NCI-H1092 treated with DMSO at 0.1 percent for 48 hours (cell line): Measurements from ENCODE around the gene SHANK1.

ENCODE experiments used
- DNase-seq: peaks from one replicate; lab custom pipeline; 2025; lab: John Stamatoyannopoulos, UW

Gene SHANK1

DNA sequence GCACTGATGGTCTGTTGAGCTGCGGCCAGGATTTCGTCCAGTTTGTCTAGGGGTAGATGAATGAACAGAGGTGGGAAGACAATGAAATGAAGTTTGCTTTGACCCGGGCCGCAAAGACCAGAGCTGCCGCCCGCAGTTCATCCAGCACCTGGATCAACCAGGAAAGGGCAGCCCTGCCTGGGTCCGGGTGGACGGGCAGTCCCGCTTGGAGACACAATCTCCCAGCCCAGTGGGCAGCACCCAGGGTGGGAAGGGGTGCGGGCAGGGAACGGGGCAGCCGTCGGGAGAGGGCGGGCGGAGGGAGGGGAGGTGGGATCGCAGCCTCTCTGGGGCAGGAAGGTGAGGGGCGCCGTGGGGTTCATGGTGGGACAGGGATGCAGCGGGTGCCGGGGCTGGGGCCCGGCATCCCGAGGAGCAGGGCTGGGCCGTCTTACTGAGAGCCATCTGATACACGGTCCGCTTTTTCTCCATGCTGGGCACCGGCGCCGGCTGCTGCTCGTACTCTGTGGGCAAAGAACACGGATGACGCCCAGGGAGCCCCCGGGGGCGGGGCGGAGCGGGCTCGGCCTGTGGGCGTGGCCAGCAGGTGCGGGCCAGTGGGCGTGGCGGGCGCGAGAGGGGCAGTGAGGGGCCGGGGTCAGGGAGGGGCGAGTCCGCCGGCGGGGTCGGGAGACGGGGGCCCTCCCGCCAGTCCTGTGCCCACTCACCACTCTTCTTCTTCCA, 33.1 kb downstream of the SHANK1 start:
- no peak for DNase-seq

DNA sequence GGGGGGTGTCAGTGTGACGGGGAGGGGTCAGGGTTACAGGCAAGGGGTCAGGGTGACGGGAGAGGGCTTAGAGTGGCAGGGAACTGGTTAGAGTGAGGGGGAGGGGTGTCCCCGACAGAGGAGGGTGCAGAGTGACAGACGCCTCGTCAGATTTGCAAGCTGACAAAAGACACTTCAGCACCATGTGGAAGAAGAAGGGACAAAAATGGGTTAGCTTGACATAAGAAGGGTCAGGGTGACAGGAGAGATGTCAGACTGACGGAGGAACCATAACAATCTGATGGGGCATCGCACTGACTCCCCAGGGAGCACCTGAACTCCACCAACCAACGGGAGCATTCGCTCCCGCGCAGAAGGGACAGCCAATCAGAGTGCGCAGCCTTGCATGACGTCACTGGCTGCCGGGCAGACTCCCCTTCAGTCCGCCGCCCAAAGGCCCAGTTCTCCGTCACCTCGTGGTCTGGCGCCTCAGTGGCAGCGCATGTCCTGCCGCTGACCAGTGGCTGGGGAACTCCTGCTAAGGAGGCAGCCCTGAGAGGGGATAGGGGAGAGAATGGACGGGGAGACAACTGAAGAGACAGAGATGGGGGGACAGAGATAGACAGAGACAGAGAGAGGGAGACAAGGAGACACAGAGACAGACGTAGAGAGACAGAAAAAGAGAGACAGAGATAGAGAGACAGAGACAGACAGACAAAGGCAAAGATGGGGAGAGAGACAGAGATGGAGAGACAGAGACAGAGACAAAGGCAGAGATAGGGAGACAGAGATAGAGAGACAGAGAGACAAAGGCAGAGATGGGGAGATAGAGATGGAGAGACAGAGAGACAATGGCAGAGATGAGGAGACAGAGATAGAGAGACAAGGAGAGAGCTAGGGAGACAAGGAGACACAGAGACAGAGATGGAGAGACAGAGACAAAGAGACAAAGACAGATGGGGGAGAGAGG, 40.2 kb downstream of the SHANK1 start:
- DNase-seq = peak; percentile 45

DNA sequence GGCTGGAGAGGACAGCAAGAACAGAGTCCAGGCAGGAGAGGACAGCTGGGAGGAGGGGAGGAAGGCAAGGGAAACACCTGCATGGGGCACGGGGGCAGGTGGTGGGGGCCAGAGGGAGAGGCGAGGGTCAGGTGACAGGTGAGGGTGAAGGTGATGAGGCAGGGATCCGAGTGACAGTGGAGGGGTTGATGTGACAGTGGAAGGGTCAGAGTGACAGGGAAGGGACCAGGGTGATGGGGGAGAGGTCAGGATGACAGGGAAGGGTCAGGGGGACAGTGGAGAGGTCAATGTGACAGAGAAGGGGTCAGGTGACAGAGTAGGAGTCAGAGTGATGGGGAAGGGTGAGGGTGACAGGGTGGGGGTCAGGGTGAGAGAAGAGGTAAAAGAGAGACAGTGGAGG, 41.3 kb downstream of the SHANK1 start:
- no peak for DNase-seq

DNA sequence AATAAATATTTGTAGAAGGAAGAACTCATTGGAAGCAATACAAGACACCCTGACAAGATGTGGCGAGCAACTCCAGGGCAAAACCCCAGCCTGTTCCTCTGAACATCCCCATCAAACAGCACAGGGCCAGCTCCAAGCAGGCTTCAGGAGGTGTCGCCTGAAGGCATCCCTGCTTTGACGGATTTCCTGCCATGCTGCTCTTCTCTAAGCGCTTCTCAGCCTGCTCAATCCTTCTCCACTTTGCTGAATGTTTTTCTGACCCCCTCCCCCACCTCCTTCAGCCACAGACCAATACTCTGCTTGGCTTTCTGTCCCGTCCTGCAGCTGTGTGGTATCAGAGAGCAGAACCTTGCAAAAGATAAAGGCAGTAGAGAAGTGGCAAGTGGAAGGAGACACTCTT, 42.0 kb downstream of the SHANK1 start:
- no peak for DNase-seq

DNA sequence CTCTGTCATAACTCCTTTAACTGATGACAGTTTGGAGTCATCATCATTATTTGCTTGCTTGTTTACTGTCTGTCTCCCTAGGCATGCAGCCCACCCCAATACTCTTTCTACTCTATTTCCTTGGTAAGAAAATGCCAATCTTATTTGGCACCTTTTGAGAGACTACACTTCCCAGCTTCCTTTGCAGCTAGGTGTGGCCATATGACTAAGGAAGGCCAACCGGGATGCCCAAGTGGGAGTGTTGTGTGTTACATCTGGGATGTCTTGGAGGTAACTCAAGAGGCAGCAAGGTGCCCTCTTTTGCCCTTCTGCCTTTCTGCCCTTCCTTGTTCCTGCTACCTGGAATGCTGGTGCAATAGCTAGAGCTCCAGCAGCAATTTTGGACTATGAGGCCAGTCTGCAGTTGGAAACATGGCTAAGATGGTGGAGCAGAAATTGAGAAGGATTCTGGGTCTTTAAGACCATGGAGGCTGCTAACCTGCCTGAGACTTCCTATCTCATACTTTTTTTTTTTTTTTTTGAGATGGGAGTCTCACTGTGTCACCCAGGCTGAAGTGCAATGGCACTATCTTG, 42.9 kb downstream of the SHANK1 start:
- no peak for DNase-seq

DNA sequence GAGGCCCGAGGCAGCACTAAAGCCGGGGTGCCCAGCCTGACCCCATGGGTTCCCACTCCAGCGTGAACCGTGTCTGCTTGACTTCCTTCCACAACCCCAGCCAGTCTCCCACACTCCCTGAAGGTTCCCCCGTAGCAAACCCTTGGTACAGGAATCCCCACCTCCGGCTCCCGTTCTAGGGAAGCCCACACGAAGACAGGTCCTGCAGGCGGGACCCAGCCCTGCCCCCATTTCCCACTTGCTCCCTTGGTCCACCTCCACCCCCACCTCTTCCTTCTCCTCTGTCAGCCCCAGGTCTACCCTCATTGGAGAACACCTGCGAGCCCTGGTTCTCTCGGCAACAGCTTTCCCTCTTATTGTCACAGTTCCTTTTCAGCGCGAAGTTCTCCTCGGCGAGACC, 46.5 kb downstream of the SHANK1 start:
- DNase-seq = no peak

DNA sequence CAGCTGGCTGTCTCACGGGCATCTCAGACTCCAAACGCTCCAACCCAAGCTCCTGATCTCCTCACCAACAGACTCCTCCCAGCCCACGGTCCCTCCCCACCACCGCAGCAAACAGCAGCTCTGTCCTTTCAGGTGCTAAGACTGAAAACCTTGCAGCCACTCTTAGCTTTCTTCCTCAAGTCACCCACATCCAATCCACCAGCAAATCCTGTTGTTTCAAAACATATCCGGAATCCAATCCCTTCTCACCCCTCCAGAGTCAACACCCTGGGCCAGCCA, 49.6 kb downstream of the SHANK1 start:
- DNase-seq = no peak

DNA sequence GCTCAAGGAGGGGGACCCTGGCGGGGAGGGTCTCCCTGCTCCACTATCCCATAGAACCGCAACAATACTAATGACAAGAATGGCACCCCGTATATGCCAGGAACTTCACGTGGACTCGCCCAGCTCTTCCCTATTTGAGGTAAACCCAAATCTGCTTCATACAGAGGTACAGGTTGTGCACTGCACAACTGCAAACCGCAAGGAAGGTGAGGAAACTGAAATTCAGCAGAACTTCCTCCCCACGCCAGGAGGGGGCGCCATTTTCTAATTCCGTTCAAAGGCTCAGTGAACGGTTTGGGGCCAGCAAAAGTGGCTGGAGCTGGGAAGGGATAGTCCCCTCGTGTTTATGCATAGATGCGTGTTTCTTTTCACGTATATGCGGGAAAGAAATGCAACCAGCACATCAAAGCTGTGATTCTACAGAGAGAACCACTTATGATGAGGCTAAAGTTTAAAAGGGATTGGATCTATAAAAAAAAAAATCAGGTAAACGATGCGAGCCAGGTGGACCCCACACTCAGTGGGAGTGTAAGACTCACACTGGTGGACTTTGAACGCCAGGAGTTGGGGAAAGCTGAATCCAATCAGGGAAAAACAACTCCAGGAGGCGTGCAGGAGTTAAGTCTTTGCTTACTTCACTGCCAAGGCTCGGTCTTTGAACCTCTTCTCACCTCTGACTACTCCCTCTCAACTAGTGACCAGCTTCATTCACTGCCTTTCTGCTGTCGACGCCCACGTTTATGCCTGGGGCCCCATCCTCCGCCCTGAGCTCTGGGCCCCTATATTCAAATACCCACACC, 50.1 kb downstream of the SHANK1 start:
- no peak for DNase-seq

DNA sequence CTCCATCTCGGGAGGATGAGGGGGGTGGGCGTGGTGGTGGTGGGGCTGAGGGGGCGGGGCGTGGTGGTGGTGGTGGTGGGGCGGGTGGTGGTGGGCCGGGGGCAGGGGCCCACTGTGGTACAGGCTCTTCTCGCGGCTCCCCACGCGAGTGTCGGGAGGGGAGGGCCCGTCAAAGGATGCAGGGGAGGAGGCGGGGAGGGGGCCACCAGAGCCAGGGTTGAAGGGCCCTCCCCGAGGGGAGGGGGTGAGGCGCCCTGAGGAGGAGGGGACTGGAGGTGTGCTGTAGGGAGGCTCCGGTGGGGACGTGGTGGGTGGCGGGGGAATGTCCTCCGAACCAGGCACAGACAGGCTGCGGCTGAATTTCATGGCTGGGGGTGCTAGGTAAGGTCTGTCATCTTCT, 50.7 kb downstream of the SHANK1 start:
- DNase-seq = no peak

DNA sequence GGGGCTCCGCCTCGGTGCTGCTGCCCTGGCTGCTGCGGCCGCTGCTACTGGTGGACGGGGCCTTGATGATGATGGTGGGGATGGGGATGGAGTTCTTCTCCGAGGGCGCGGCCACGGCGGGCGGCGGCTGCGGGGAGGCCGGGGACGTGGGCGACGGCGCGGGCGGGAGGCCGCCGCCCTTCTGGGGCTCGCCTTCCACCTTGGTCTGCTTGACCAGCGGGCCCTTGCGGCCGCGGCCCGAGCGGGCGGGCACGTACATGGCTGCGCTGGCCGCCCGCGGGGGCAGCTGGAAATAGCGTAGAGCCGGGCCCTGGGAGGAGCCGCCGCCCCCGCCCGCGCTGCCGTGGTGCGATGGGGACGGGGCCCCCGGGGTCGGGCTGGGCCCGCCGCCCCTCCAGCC, 51.2 kb downstream of the SHANK1 start:
- DNase-seq = no peak

DNA sequence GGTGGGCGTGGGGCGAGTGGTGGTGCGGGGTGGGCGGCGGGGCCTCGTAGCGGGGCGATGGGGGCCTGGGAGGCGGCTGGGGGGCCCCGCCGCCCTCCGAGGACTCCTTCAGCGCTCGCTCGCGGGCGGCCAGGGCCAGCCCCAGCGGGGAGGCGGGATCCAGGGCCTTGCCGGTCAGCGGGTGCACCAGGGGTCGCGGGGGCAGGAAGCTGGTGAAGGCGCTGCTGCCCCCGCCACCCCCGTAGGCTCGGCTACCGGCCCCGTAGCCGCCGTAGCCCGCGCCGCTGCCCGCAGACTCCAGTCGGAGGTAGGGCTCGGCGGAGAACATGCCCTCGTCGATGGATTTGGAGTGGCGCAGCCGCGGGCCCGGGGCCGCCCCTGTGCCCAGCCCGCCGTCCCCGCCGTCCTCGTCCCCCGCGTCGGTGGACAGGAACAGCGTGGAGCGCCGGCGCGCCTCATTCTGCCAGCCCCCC, 51.8 kb downstream of the SHANK1 start:
- no peak for DNase-seq

DNA sequence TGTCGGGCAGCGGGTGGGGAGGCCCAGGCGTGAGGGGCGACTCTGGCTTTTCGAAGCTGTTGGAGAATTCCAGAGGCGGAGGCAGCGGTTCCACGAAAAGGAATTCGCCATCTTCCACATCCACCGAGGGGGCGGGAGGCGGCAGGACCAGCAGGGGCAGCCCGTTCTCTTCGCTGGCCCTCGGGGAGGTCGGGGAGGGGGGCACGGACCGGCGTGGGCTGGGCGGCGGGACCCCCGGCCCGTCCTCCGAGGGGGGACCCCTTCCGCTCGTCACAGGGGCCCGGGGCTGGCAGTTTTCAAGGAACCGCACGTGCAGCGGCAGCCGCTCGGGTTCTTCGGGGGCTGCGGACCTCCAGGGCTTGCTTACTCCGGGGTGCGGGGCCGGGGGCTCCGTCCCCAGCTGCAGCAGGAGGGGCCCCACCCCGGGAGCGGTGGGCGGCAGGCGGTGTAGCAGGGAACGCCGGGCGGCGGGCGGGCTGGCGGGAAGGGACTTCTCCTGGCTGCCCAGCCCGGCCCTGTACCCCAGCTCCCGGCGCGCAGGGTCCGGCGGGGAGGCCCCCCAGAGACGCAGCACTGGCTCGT, 52.3 kb downstream of the SHANK1 start:
- no peak for DNase-seq

DNA sequence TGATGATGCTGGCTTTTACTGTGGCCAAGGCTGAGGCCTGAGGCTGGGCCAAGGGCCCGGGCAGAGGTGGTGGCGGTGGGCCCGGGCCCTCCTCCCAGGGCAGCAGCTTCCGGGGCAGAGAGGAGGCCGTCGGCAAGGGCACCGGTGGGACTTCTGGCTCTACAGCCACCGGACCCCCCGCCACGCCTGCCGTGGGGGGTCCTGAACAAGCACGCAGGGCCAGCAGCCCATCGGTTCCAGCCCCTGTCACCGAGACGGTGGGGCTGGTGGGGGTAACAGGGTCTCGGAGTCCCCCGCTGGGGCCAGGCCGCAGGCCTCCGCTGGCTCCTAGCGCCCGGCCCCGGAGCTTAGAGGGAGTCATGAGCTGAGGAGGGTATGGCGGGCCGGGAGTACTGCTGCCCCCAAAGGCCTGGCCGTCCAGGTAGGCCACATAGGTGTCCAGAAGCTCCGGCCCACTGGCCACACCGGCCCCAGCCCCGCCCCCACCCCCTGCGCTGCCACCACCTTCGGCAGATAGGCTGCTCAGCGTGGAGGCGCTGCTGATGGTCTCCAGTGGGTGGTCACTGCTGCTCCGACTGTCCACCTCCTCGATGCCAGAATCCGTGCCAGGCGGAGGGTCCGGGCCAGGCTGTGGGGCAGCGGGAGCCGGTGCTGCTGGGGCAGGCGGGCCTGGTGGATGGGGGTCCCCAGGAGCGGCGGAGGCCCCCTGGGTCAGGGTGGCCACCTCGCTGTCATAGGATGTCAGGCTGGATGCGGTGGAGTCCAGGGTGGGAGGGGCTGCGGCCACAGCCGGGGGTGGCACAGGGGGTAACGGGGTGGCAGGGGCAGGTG, 53.0 kb downstream of the SHANK1 start:
- no peak for DNase-seq

DNA sequence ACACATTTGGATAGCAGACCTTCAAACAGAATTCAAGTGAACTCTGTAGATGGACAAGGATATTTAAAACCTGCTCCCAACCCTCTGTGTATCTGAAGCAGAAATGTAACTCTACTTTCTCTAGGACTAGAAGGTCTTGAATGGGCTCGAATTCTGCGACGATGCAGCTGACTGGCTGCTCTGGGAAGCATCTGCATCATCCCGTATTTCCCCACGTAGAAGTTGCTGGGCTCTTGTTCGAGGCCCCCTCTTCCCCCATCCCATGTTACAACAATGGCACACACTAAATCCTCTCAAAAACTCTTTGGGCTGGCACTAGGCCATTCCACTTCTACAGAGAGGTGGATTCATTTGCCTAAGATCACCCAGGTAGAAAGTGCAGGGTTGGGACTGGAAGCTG, 55.4 kb downstream of the SHANK1 start:
- no peak for DNase-seq

DNA sequence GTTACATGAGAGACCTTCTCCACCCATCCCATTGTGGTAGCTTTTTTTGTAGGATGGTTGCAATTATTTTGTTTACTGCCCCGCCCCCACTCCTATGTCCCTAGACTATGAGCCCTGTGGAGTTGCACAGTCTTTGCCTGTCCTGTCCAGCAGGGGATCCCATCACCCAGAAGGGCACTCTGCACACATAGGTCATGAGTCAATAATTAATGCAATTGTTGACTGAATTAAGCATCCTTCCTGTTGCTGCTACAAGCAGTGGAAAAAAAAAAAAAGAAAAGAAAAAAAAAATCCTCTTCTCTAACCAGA, 56.2 kb downstream of the SHANK1 start:
- no peak for DNase-seq

DNA sequence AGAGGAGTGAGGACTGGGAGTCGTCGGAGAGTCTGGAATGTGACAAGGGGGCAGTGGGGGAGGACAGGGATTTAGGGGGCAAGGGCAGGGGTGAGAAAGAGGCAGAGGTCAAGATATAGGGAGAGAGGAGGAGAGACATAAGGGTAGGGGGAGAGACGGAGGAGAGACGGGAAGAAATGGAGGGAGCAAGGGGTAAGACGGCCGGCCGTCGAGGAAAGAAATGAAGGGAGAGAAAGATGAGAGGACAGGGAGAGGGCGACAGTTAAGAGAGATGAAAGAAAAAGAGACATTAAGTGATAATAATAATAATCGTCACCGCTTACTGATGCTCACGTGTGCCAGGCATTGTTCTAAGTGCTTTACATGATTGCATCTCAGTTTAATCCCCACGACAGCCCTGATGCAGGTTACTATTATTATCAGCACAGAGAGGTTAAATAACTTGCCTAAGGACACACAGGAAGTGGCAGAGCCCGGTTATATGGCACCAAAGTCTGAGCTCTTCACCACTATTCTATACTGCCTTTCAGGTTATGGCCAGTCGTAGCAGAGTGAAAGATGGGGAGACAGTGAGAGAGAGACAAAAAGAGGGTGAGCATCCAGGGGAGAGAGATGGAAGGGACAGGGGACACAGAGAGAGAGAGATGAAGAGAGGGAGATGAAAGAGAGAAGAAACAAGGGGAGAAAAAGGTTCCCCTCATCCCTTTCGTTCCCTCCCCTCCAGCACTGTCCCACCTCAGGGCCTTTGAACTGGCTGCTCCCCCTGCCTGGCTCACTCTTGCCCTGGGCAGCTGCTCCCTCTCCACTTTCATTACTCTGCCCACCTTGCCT, 56.7 kb downstream of the SHANK1 start:
- DNase-seq = no peak

DNA sequence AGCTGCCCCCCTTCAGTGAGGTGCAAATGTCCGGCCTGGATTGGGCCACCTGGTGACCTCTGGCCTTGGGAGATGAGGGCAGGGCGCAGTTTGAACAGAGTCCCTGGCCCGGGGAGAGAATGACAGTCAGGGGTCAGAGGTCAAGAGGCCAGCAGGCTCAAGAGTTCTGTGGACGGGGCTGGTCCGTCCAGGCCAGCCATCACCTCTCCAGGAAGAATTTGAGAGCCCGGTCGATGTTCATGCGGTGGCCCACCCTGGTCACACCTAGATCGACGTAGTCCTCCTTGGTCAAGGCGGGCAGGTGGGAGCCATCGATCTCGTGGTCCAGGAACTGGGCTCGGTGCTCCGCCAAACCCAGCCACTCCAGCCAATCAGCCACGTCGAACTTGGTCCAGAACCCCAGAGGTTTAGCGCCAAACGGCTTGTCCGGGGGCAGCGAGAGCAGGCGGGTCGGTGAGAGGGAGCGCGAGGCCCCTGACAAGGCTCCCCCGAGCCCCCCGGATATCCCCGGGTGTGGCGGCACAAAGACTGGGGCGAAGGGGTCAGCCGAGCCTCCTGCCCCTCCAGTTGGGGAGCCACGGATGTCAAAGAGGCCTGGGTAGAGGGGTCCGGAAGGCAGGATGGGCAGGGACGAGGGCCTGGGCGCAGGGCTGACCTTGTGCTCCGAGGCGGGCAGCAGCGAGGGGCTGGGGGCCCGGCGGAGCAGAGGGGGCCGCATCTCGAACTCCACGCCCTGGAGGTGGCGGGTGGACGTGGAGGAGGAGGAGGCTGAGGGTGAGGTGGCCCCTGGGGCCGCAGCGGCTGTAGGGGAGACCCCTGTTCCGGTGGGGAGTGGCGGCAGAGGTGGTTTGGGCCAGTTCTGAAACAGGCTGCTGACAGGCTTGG, 57.6 kb downstream of the SHANK1 start:
- no peak for DNase-seq

DNA sequence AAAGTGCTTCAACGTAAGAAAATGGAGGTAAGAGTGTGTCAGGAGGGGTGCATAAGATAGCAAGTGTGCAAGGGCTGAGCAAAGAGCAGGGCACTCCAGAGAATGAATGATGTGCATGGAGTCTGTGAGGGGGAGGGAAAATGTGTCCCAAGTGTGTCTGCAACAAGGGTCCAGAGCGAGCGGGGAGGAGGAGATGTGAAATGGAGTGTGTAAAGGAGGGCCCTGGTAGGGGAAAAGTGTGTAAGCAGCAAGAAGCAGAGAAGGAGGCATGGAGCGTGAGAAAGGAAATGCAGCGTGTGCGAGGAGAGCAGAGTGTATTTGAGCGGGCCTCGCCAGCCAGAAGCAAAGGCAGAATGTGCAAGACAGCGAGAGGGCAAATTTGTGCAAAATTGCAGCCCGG, 58.6 kb downstream of the SHANK1 start:
- no peak for DNase-seq

DNA sequence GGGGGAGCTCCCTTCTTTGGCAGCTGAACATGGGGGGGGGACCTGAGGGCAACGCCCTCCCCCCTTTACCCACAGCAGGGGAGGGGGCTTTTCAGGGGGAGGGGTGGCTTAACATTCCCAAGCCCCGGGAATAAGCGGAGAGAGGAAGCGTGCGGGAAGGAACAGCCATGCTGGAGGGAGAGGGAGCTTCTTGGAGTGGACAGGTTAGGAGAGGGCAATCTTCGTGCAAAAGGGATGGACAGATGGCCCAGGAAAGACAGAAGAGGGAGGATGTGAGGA, 59.6 kb downstream of the SHANK1 start:
- no peak for DNase-seq
